D721Med (cell line): ENCODE measurements around the gene BCAP31.
"Not testable (repeated sequence)": the region's sequence is repeated elsewhere in the genome, so short reads cannot be mapped to it uniquely, and the experiment has no call there.

Source experiments
- DNase-seq: peaks from one replicate; pipeline ENCODE4 v3.0.0; 2011; ENCODE audit warnings: low spot score; ENCODE audit not compliant: insufficient read length
- FAIRE-seq: peaks from 2 replicates; lab custom pipeline; 2011; peaks lifted over from hg19 to GRCh38; lab: Jason Lieb, UNC
- TF ChIP-seq, protein P1 (sequence below): IDR thresholded peaks from 2 replicates; pipeline ENCODE4 v1.5.1; 2012; ENCODE audit warnings: mild to moderate bottlenecking, control low read depth; ENCODE audit not compliant: insufficient read depth; ENCODE audit errors: missing control alignments

Gene BCAP31

DNA sequence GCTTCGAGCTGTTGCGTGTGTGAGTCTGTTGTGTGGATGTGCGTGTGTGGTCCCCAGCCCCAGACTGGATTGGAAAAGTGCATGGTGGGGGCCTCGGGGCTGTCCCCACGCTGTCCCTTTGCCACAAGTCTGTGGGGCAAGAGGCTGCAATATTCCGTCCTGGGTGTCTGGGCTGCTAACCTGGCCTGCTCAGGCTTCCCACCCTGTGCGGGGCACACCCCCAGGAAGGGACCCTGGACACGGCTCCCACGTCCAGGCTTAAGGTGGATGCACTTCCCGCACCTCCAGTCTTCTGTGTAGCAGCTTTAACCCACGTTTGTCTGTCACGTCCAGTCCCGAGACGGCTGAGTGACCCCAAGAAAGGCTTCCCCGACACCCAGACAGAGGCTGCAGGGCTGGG is 28.1 kb downstream of the BCAP31 start:
- TF ChIP-seq, protein P1, sequence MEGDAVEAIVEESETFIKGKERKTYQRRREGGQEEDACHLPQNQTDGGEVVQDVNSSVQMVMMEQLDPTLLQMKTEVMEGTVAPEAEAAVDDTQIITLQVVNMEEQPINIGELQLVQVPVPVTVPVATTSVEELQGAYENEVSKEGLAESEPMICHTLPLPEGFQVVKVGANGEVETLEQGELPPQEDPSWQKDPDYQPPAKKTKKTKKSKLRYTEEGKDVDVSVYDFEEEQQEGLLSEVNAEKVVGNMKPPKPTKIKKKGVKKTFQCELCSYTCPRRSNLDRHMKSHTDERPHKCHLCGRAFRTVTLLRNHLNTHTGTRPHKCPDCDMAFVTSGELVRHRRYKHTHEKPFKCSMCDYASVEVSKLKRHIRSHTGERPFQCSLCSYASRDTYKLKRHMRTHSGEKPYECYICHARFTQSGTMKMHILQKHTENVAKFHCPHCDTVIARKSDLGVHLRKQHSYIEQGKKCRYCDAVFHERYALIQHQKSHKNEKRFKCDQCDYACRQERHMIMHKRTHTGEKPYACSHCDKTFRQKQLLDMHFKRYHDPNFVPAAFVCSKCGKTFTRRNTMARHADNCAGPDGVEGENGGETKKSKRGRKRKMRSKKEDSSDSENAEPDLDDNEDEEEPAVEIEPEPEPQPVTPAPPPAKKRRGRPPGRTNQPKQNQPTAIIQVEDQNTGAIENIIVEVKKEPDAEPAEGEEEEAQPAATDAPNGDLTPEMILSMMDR, result no peak
- no peak for FAIRE-seq

DNA sequence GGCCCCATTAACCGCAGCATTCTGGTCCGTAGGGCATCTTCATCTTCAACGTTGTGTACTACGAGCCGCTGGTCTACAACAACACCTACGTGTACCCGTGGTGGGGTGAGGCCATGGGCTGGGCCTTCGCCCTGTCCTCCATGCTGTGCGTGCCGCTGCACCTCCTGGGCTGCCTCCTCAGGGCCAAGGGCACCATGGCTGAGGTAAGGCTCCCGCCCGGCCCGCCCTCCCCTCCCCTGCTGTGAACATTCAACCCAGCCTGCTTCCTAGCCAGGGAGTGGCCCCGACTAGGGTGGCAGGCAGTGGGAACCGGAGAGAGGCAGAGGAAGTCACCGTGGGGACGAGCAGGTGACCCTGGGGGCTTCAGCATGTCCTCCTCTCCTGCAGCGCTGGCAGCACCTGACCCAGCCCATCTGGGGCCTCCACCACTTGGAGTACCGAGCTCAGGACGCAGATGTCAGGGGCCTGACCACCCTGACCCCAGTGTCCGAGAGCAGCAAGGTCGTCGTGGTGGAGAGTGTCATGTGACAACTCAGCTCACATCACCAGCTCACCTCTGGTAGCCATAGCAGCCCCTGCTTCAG is 29.4 kb downstream of the BCAP31 start:
- FAIRE-seq, result no peak

More for the DNA sequence above, 28.1 kb downstream of the BCAP31 start:
- no peak for DNase-seq

DNA sequence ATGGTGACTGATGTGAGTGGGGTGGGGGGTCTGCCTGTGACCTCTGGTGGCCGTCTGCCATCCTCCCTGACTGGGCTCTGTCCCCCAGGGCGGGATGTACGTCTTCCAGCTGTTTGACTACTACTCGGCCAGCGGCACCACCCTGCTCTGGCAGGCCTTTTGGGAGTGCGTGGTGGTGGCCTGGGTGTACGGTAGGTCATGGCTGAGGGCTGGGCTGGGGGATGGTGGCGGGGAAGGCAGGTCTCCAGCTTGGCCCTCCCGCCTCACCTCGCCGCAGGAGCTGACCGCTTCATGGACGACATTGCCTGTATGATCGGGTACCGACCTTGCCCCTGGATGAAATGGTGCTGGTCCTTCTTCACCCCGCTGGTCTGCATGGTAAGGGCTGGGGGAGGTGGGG is 29.9 kb downstream of the BCAP31 start:
- DNase-seq, FAIRE-seq: not testable (repeated sequence)

More for the DNA sequence above, 29.4 kb downstream of the BCAP31 start:
- no peak for DNase-seq
- TF ChIP-seq, protein P1, result no peak

DNA sequence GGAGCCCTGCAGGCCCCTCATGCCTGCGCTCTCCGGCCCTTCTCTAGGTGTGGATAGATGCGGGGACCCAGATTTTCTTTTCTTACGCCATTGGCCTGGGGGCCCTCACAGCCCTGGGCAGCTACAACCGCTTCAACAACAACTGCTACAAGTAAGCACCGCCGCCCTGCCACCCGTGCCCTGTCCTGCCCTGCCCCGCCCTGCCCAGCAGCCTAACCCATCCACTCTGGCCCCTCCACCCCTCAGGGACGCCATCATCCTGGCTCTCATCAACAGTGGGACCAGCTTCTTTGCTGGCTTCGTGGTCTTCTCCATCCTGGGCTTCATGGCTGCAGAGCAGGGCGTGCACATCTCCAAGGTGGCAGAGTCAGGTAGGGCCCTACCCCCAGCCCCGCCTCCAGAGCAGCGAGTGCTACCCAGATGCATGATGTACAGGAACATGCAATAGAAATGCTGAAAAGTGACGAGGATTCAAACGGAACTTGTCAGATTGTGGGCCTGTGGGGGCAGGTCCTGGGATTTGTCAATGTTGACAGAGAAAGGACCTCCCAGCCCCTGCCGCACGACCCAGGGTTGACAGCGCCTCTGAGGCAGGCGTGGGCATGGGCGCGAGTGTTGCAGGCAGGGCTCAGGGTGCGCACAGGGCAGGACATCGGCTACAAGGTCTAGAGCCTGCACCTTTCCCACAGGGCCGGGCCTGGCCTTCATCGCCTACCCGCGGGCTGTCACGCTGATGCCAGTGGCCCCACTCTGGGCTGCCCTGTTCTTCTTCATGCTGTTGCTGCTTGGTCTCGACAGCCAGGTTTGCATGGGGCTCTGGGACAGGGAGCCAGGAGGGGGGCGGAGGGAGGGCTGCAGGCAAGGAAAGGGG is 30.7 kb downstream of the BCAP31 start:
- no peak for DNase-seq
- TF ChIP-seq, protein P1, result no peak
- no peak for FAIRE-seq

DNA sequence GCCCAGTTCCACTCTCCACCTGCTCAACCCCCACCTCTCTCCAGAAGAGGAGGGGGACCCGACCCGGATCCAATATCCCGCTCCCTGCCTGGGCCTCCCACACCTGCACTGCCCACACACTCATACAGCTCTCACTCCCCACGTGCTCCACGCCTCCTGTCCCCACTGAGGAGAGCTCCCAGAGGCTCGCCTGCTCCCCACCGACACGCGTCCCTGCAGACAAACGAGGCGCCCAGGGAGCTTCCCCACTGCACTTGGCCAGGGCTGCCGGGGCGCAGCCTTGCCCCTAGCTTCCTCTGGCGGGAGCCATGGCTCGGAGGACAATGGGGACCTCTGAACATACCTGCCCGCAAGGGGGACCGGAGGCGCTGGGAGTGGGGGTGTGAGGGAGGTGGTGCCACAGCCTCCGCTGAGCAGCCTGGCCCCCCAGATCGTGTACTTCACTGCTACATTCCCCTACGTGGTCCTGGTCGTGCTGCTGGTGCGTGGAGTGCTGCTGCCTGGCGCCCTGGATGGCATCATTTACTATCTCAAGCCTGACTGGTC is 31.5 kb downstream of the BCAP31 start:
- TF ChIP-seq, protein P1, result no peak
- FAIRE-seq, result no peak
- DNase-seq, result no peak

DNA sequence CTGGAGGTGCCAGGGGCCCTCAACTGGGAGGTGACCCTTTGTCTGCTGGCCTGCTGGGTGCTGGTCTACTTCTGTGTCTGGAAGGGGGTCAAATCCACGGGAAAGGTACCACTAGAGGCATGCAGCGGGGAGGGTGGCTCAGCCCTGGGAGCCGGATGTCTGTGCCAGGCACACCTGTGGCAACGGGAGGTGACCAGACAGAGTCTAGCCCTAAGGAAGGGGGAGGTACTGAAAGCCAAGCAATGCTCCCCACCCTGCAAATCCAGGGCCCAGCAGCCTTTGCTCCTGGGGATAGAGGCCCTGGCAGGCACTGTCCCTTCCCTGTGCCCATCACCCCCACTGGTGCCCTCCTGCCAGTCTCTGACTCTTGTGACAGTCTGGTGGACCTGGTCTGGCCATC is 32.2 kb downstream of the BCAP31 start:
- DNase-seq (no peak), FAIRE-seq (no peak)
- TF ChIP-seq, protein P1, result no peak

DNA sequence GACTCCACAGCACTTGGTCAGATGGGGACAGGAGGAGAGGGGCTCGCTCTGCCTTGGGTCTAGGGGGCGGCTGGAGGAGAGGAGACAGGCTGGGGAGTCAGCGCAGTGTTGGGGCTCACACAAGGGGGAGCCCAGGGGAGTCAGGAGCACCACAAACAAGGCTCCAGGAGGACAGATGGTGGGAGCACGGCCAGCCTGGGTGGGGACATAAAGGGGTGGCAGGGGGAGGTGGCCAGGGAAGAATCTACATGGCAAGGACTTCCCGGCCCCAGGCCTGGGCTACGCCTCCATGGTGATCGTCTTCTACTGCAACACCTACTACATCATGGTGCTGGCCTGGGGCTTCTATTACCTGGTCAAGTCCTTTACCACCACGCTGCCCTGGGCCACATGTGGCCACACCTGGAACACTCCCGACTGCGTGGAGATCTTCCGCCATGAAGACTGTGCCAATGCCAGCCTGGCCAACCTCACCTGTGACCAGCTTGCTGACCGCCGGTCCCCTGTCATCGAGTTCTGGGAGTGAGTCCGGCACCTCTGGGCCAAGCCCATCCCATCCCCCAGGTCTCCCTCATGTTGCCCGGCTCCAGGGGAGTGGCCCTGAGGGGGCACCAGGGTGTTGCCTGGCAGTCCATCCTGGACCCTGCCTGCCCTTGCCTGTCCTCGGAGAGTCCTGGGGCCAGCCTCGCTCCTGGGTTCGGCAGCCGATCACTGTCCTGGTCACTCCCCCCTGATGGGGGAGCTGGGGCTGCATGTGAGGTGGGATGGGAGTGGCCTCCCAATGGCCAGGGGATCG is 33.0 kb downstream of the BCAP31 start:
- not testable (repeated sequence) for DNase-seq, FAIRE-seq
